Activated B cell treated with CpG ODN at 0.5 μM for 24 hours (primary cell): ENCODE data around the gene METAP1. TPM values are rescaled to one million over a fixed set of nuclear protein-coding genes. Genes with fewer than 3 reads are reported as not detected.
"Not testable (repeated sequence)": the region's sequence is repeated elsewhere in the genome, so short reads cannot be mapped to it uniquely, and the experiment has no call there.

Experiments
- ATAC-seq: fragments of 200-7000 bp; cut with Tn5 transposase; one replicate; pipeline ENCODE4 v1.10.0; 2021; ENCODE audit warnings: low read depth, mild to moderate bottlenecking, moderate library complexity
- CTCF ChIA-PET: fragments of 350-600 bp; sonication (Branson Sonifier 250); formaldehyde crosslinking; loops from one replicate; lab custom pipeline; 2021; ENCODE audit warnings: antibody characterized with exemption; lab: Charles Lee
- POLR2A ChIA-PET: fragments of 350-600 bp; sonication (Branson Sonifier 250); formaldehyde crosslinking; loops from one replicate; lab custom pipeline; 2021; ENCODE audit warnings: antibody characterized with exemption; lab: Charles Lee
- DNase-seq: peaks from one replicate; pipeline ENCODE4 v3.0.0; 2022
- H3K27ac Mint-ChIP-seq: one replicate; pipeline ENCODE4 v1.8.0; 2020; ENCODE audit warnings: mixed read lengths
- H3K27me3 Mint-ChIP-seq: one replicate; pipeline ENCODE4 v1.8.0; 2021; ENCODE audit warnings: mixed read lengths
- H3K36me3 Mint-ChIP-seq: one replicate; pipeline ENCODE4 v1.8.0; 2021; ENCODE audit warnings: low read depth, mixed read lengths
- H3K4me1 Mint-ChIP-seq: one replicate; pipeline ENCODE4 v1.8.0; 2021; ENCODE audit warnings: mixed read lengths
- H3K4me3 Mint-ChIP-seq: one replicate; pipeline ENCODE4 v1.8.0; 2020; ENCODE audit warnings: mild to moderate bottlenecking, mixed read lengths
- H3K9me3 Mint-ChIP-seq: one replicate; pipeline ENCODE4 v1.8.0; 2020; ENCODE audit warnings: mixed read lengths
- intact Hi-C: fragments of 100-400 bp; cut with micrococcal nuclease; formaldehyde crosslinking; loops from one replicate; pipeline ENCODE4 v1.15.1; 2024
- total RNA-seq: library from RNA; stranded (reverse); gene quantifications from 2 replicates; pipeline ENCODE4 v1.2.3, GENCODE V29; 2022
- TF ChIP-seq, protein P1 (sequence below): fragments of 200-600 bp; IDR thresholded peaks from one replicate; pipeline ENCODE4 v1.8.0; 2022; ENCODE audit warnings: antibody characterized with exemption, mild to moderate bottlenecking

METAP1 gene
- total RNA-seq, 1 donor from 2014 or later = 38.6 TPM

DNA sequence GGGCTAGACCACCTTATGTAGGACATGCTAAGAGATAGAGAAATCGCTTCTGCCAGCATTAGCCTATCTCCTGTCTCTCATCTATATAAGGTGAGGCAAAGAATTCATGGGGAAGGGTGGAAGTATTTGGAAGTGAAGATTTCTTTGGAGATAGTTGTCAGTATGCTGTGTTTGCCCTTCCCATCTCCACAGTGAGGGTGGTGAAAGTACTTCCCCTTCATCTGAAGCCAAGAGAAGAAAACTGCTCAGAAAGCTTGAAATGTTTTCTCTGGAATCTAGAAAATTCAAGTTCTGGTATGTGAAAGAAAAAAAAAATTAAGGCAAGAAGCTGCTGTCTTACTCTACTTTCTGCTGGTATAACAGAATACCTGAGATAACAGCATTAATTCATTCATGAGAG is 105.4 kb downstream of the METAP1 start:
- no peak overlapping the region for H3K4me3 Mint-ChIP-seq
- TF ChIP-seq, protein P1, sequence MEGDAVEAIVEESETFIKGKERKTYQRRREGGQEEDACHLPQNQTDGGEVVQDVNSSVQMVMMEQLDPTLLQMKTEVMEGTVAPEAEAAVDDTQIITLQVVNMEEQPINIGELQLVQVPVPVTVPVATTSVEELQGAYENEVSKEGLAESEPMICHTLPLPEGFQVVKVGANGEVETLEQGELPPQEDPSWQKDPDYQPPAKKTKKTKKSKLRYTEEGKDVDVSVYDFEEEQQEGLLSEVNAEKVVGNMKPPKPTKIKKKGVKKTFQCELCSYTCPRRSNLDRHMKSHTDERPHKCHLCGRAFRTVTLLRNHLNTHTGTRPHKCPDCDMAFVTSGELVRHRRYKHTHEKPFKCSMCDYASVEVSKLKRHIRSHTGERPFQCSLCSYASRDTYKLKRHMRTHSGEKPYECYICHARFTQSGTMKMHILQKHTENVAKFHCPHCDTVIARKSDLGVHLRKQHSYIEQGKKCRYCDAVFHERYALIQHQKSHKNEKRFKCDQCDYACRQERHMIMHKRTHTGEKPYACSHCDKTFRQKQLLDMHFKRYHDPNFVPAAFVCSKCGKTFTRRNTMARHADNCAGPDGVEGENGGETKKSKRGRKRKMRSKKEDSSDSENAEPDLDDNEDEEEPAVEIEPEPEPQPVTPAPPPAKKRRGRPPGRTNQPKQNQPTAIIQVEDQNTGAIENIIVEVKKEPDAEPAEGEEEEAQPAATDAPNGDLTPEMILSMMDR = no peak
- intact Hi-C loops = no loop called here
- DNase-seq (no peak), ATAC-seq (no peak)
- H3K36me3 Mint-ChIP-seq = no peaks in the 10 kb centered on the region
- ChIA-PET CTCF (no interaction called here), POLR2A (interaction anchor here (1.7 kb wide), 1 partner anchor 12 kb away, joined by 5 read pairs; the partner anchor contains the start of gene ADH5)
- H3K9me3 Mint-ChIP-seq = no peaks in the 10 kb centered on the region
- H3K27ac Mint-ChIP-seq = no peak overlapping the region
- peaks cover 5% of the 10 kb centered on the region for H3K27me3 Mint-ChIP-seq
- no peaks in the 10 kb centered on the region for H3K4me1 Mint-ChIP-seq

DNA sequence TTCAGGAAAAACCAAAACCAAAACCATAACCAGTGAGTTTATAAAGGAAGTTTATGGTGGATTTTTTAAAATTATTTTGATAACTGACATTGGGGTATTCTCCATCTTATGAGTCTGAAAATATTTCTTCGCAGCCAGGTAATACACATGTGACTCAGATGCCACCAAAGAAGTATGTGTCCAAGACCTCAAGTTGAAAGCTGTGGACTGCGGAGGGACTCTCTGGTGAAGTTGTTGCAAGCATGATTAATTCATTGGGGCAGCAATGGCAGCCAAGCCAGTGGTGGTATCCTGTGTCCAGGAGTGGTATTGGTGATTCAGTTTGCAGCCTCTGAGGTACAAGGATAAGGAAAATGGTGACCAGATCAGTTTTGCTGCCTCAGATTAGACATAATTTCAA is 107.1 kb downstream of the METAP1 start:
- H3K4me1 Mint-ChIP-seq = no peaks in the 10 kb centered on the region
- DNase-seq = no peak
- TF ChIP-seq, protein P1 = no peak
- H3K27me3 Mint-ChIP-seq = no peaks in the 10 kb centered on the region
- POLR2A ChIA-PET = no interaction called here
- CTCF ChIA-PET = no interaction called here
- no peak overlapping the region for H3K27ac Mint-ChIP-seq
- H3K36me3 Mint-ChIP-seq = no peaks in the 10 kb centered on the region
- H3K9me3 Mint-ChIP-seq = no peaks in the 10 kb centered on the region
- no peak for ATAC-seq
- H3K4me3 Mint-ChIP-seq = no peak overlapping the region
- intact Hi-C loops = no loop called here

DNA sequence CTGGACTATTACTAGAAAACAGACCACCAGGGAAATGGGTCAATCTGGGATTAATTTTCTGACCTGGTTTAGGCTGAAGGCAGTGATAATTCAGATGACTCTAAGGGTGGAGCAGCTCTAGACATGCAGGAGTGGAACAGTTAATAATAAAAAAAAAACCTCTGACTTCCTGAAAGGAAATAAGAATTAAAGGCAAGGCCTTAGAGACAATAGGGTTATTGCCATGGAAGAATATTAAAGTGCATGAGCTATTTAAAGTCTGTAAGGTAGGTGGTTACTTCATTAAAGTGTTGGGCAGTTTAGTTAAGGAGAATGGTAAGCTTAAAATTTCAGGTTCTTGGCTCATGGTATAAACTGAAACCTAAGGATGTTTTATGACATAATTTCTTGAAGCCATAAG is 107.6 kb downstream of the METAP1 start:
- Mint-ChIP-seq H3K27ac (no peak overlapping the region), H3K4me1 (no peaks in the 10 kb centered on the region), H3K4me3 (no peak overlapping the region), H3K27me3 (no peaks in the 10 kb centered on the region), H3K9me3 (no peaks in the 10 kb centered on the region), H3K36me3 (no peaks in the 10 kb centered on the region)
- POLR2A ChIA-PET = no interaction called here
- ATAC-seq (no peak), DNase-seq (no peak)
- TF ChIP-seq, protein P1 = no peak
- intact Hi-C loops = no loop called here
- CTCF ChIA-PET = no interaction called here

DNA sequence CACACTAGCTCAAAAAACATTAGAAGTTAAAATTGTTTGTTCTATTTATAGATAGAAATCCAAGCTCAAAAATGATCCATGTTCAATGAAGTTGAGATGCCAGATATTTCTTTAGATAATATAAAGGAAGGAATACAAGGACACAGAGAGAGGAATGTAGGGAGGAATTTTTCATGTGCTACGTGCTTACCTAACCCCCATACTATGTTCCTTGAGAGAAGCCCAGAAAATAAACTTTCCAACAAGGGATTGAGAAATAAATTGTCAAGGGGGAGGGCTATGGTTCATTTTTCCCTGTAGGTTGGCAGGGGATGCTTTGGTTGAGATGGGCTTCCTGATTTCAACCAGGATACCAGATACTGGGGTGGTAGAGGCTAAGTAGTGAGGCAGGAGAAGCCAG is 108.6 kb downstream of the METAP1 start:
- intact Hi-C loops = no loop called here
- Mint-ChIP-seq H3K4me1 (no peaks in the 10 kb centered on the region), H3K27ac (no peak overlapping the region), H3K27me3 (no peaks in the 10 kb centered on the region), H3K9me3 (no peaks in the 10 kb centered on the region), H3K36me3 (no peaks in the 10 kb centered on the region), H3K4me3 (no peak overlapping the region)
- ATAC-seq = no peak
- POLR2A ChIA-PET = no interaction called here
- no peak for DNase-seq
- TF ChIP-seq, protein P1 = no peak
- CTCF ChIA-PET = no interaction called here

DNA sequence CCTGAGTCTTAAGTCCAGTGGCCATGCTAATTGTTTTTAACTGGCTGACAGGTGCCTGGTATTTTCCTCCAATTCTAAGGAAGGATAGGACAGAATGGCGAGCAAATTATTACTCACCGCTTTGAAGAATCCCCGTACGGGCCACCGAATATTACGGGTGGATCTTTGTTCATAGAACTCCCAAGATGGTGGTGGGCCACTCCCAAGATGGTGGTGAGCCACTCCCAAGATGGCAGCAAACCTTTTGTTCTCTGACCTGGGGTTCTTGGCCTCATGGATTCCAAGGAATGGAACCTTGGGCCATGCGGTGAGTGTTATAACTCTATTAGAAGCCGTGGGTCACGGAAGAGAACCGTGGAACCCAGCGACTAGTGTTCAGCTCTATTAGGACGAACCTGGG is 113.8 kb downstream of the METAP1 start:
- ATAC-seq, H3K27me3 Mint-ChIP-seq, H3K27ac Mint-ChIP-seq, CTCF ChIA-PET, intact Hi-C loops, DNase-seq, H3K36me3 Mint-ChIP-seq, H3K4me3 Mint-ChIP-seq, H3K4me1 Mint-ChIP-seq, POLR2A ChIA-PET, H3K9me3 Mint-ChIP-seq: not testable (repeated sequence)

Other genes starting within 250 kb of the METAP1 start
- gene EIF4E, start 66.6 kb upstream of the METAP1 start, total RNA-seq = 87.3 and 90.5 TPM in 2 replicates
- 70.1 and 74.2 TPM in 2 replicates for gene ADH5, start 93.1 kb downstream of the METAP1 start, total RNA-seq
- gene ADH4, start 148.6 kb downstream of the METAP1 start, total RNA-seq = not detected in 2 replicates
- not detected in 2 replicates for gene ADH6, start 223.5 kb downstream of the METAP1 start, total RNA-seq